Measurements from ENCODE around the gene NPBWR2. TPM values are rescaled to one million over a fixed set of nuclear protein-coding genes. Genes with fewer than 3 reads are reported as not detected.

The NPBWR2 gene
- total and polyA plus RNA-seq, 9 of the 15 experiments (the other 6 are each of a cell fraction or from before 2014, with no cell fraction given), result not detected

GRCh38 chr20:64131406-64131805 lies 24.0 kb upstream of the NPBWR2 start:
- Histone ChIP-seq H3K9ac (ENCODE audit: insufficient read depth in 1 of 2, low read depth in 2 of 2, low read length in 2 of 2) (no peak overlapping the region), H3K79me2 (ENCODE audit: control insufficient read depth, insufficient read depth, low read length) (no peaks in the 10 kb centered on the region), H4K20me1 (replicated peaks; ENCODE audit: control insufficient read depth, insufficient read depth, low read length) (no peaks in the 10 kb centered on the region), H3K9me1 (ENCODE audit: control insufficient read depth, insufficient read depth, low read length) (no peaks in the 10 kb centered on the region), H3K27me3 (ENCODE audit: control insufficient read depth in 2 of 2, insufficient read depth in 2 of 2, low read length in 2 of 2) (peaks cover 0 to 26% of the 10 kb centered on the region in 2 experiments; a peak in 3 of 5 replicates), H3K4me3 (no peak overlapping the region), H3K4me1 (replicated peaks in 1 of 2; ENCODE audit: control insufficient read depth in 2 of 2, insufficient read depth in 2 of 2, low read length in 2 of 2) (no peaks in the 10 kb centered on the region; a peak in 1 of 5 replicates), H3K27ac (ENCODE audit: extremely low read depth, low read depth, low read length) (no peak overlapping the region), H2AFZ (ENCODE audit: low read depth, low read length) (no peak overlapping the region), H3K9me3 (replicated peaks; ENCODE audit: control insufficient read depth, insufficient read depth, low read depth, low read length) (no peaks in the 10 kb centered on the region), H3K36me3 (ENCODE audit: control insufficient read depth, insufficient read depth, low read length) (no peaks in the 10 kb centered on the region), H3K4me2 (ENCODE audit: insufficient read depth, low read length) (no peak overlapping the region)
- no TSS peak for BruUV-seq (replicated peaks)
- no peak for FAIRE-seq
- no peak for DNase-seq (ENCODE audit: extremely low read depth in 1 of 4, low spot score in 3 of 4)
- POLR2A ChIA-PET, result no interaction called here
- WGBS (ENCODE audit: insufficient coverage, low coverage, missing lambda C conversion rate), result 17% methylated on average over 4 of the region's 4 CpGs
- peak; percentile 64; the same call in 2 of the 3 replicates for ATAC-seq
- in situ Hi-C loops (cut with MboI) (no loop called here), intact Hi-C loops (cut with micrococcal nuclease) (no loop called here)
- CTCF ChIA-PET (ENCODE audit: low intra/inter-chr PET ratio), result no interaction called here
- TF ChIP-seq CTCF (IDR thresholded peaks at IDR 0.05 in 2 of 3, conservative IDR thresholded peaks at IDR 0.05 in 1 of 3; ENCODE audit: insufficient read depth in 2 of 3, low read depth in 1 of 3, low read length in 3 of 3) (peak in 1 of 3 experiments; percentile 16; a peak in 1 of 6 replicates), CBFA2T2 (conservative IDR thresholded peaks at IDR 0.05) (no peak), FOXP4 (CRISPR knock-in tag; IDR thresholded peaks at IDR 0.05; ENCODE audit: borderline replicate concordance) (no peak), ZNF639 (CRISPR knock-in tag; conservative IDR thresholded peaks at IDR 0.05 in 1 of 2, IDR thresholded peaks at IDR 0.05 in 1 of 2) (no peak)
